HEK293 (cell line): Measurements from ENCODE around the gene ABCG8.

Source experiments
- CTCF ChIA-PET: fragments of 350-600 bp; formaldehyde crosslinking; extraction: SDS; loops from one replicate; lab custom pipeline; 2021; ENCODE audit warnings: antibody characterized with exemption; lab: Yijun Ruan, JAX
- POLR2A ChIA-PET: fragments of 300-600 bp; formaldehyde crosslinking; extraction: SDS; loops from one replicate; lab custom pipeline; 2020; ENCODE audit warnings: antibody characterized with exemption, inconsistent platforms; lab: Yijun Ruan, JAX
- H3K27ac ChIP-seq: fragments of 200-500 bp; sonication (Bioruptor generic); 2 replicates; pipeline ENCODE4 v1.5.1; 2014; ENCODE audit warnings: low read depth, low read length, control low read depth, inconsistent platforms; ENCODE audit errors: extremely low read depth
- H3K36me3 ChIP-seq, 2 experiments: fragments of 200-500 bp in 1 of 2; sonication (Bioruptor generic) in 1 of 2; 1 replicate in 1 of 2; 2 replicates in 1 of 2; pipeline ENCODE4 v1.5.1; 2014 to 2017; ENCODE audit warnings: inconsistent platforms in 2 of 2, low read length in 2 of 2; ENCODE audit not compliant: control insufficient read depth in 2 of 2, insufficient read depth in 1 of 2
- H3K4me1 ChIP-seq: fragments of 200-500 bp; sonication (Bioruptor generic); 2 replicates; pipeline ENCODE4 v1.5.1; 2014; ENCODE audit warnings: mild to moderate bottlenecking, low read length, inconsistent platforms; ENCODE audit not compliant: control insufficient read depth, insufficient read depth
- H3K4me3 ChIP-seq: 2 replicates; pipeline ENCODE4 v1.5.1; 2011; ENCODE audit warnings: low read depth, mild to moderate bottlenecking, control low read depth, low read length, moderate library complexity
- H3K9me3 ChIP-seq: fragments of 200-500 bp; sonication (Bioruptor generic); 2 replicates; pipeline ENCODE4 v1.5.1; 2014; ENCODE audit warnings: low read depth, low read length, inconsistent platforms; ENCODE audit not compliant: control insufficient read depth, insufficient read depth
- BCL11A ChIP-seq: fragments of 450-650 bp; formaldehyde crosslinking; IDR thresholded peaks from 2 replicates; pipeline ENCODE4 v1.5.1; 2016; ENCODE audit warnings: low read depth, missing biosample characterization, missing genetic modification characterization
- GFI1B ChIP-seq: fragments of 450-650 bp; formaldehyde crosslinking; IDR thresholded peaks from 2 replicates; pipeline ENCODE4 v1.5.1; 2016; ENCODE audit warnings: missing biosample characterization, missing genetic modification characterization
- HOXD13 ChIP-seq: sonication (generic); formaldehyde crosslinking; IDR thresholded peaks from 2 replicates; pipeline ENCODE4 v1.8.0; 2022; ENCODE audit warnings: missing genetic modification reagents, borderline replicate concordance
- KLF16 ChIP-seq: fragments of 450-650 bp; formaldehyde crosslinking; IDR thresholded peaks from 2 replicates; pipeline ENCODE4 v1.5.1; 2017; ENCODE audit warnings: missing biosample characterization, missing genetic modification characterization
- MZF1 ChIP-seq: fragments of 450-650 bp; formaldehyde crosslinking; IDR thresholded peaks from 2 replicates; pipeline ENCODE4 v1.5.1; 2017; ENCODE audit warnings: missing biosample characterization, missing genetic modification characterization, borderline replicate concordance
- OSR2 ChIP-seq: fragments of 450-650 bp; formaldehyde crosslinking; IDR thresholded peaks from 2 replicates; pipeline ENCODE4 v1.5.1; 2016; ENCODE audit warnings: missing biosample characterization, missing genetic modification characterization
- RBAK ChIP-seq: fragments of 450-650 bp; formaldehyde crosslinking; IDR thresholded peaks from 2 replicates; pipeline ENCODE4 v1.5.1; 2016; ENCODE audit warnings: missing biosample characterization, missing genetic modification characterization
- REPIN1 ChIP-seq: fragments of 450-650 bp; formaldehyde crosslinking; IDR thresholded peaks from 2 replicates; pipeline ENCODE4 v1.5.1; 2017; ENCODE audit warnings: missing biosample characterization, missing genetic modification characterization, low read depth
- SALL2 ChIP-seq: fragments of 450-650 bp; formaldehyde crosslinking; IDR thresholded peaks from 2 replicates; pipeline ENCODE4 v1.5.0; 2017; ENCODE audit warnings: missing biosample characterization, mild to moderate bottlenecking, missing genetic modification characterization, borderline replicate concordance
- ZIC2 ChIP-seq: fragments of 450-650 bp; formaldehyde crosslinking; IDR thresholded peaks from 2 replicates; pipeline ENCODE4 v1.5.1; 2016; ENCODE audit warnings: missing biosample characterization, missing genetic modification characterization
- ZNF10 ChIP-seq: fragments of 450-650 bp; formaldehyde crosslinking; IDR thresholded peaks from 2 replicates; pipeline ENCODE4 v1.5.1; 2017; ENCODE audit warnings: missing biosample characterization, missing genetic modification characterization
- ZNF132 ChIP-seq: fragments of 450-650 bp; formaldehyde crosslinking; IDR thresholded peaks from 2 replicates; pipeline ENCODE4 v1.5.1; 2017; ENCODE audit warnings: missing biosample characterization, missing genetic modification characterization, borderline replicate concordance
- ZNF223 ChIP-seq: fragments of 450-650 bp; formaldehyde crosslinking; IDR thresholded peaks from 2 replicates; pipeline ENCODE4 v1.5.1; 2016; ENCODE audit warnings: missing biosample characterization, missing genetic modification characterization
- ZNF24 ChIP-seq: fragments of 450-650 bp; formaldehyde crosslinking; IDR thresholded peaks from 2 replicates; pipeline ENCODE4 v1.5.1; 2016; ENCODE audit warnings: missing biosample characterization, missing genetic modification characterization
- ZNF335 ChIP-seq: fragments of 450-650 bp; formaldehyde crosslinking; conservative IDR thresholded peaks from 2 replicates; pipeline ENCODE4 v1.5.1; 2016; ENCODE audit warnings: missing biosample characterization, missing genetic modification characterization
- ZNF366 ChIP-seq: fragments of 450-650 bp; formaldehyde crosslinking; conservative IDR thresholded peaks from 2 replicates; pipeline ENCODE4 v1.5.1; 2016; ENCODE audit warnings: missing biosample characterization, missing genetic modification characterization
- ZNF544 ChIP-seq: fragments of 450-650 bp; formaldehyde crosslinking; IDR thresholded peaks from 2 replicates; pipeline ENCODE4 v1.5.0; 2017; ENCODE audit warnings: missing biosample characterization, missing genetic modification characterization
- ZNF677 ChIP-seq: fragments of 450-650 bp; IDR thresholded peaks from 2 replicates; pipeline ENCODE4 v1.5.0; 2018; ENCODE audit warnings: missing biosample characterization, mild to moderate bottlenecking, missing genetic modification characterization, moderate library complexity
- ZNF747 ChIP-seq: fragments of 450-650 bp; formaldehyde crosslinking; IDR thresholded peaks from 2 replicates; pipeline ENCODE4 v1.5.1; 2016; ENCODE audit warnings: missing biosample characterization, missing genetic modification characterization
- ZXDB ChIP-seq: fragments of 450-650 bp; formaldehyde crosslinking; IDR thresholded peaks from 2 replicates; pipeline ENCODE4 v1.5.1; 2016; ENCODE audit warnings: missing biosample characterization, missing genetic modification characterization
- TF ChIP-seq, protein P1 (sequence below): fragments of 450-650 bp; IDR thresholded peaks from 2 replicates; pipeline ENCODE4 v1.5.1; 2018; ENCODE audit warnings: missing biosample characterization, missing genetic modification characterization
- TF ChIP-seq, protein P2 (sequence below): fragments of 450-650 bp; formaldehyde crosslinking; IDR thresholded peaks from 2 replicates; pipeline ENCODE4 v1.5.1; 2017; ENCODE audit warnings: missing biosample characterization, missing genetic modification characterization
- TF ChIP-seq, protein P3 (sequence below): fragments of 450-650 bp; formaldehyde crosslinking; IDR thresholded peaks from 2 replicates; pipeline ENCODE4 v1.5.1; 2016; ENCODE audit warnings: missing biosample characterization, missing genetic modification characterization
- TF ChIP-seq, protein P4 (sequence below): fragments of 450-650 bp; formaldehyde crosslinking; conservative IDR thresholded peaks from 2 replicates; pipeline ENCODE4 v1.5.1; 2016; ENCODE audit warnings: low read depth, missing biosample characterization, missing genetic modification characterization

ABCG8 gene

DNA sequence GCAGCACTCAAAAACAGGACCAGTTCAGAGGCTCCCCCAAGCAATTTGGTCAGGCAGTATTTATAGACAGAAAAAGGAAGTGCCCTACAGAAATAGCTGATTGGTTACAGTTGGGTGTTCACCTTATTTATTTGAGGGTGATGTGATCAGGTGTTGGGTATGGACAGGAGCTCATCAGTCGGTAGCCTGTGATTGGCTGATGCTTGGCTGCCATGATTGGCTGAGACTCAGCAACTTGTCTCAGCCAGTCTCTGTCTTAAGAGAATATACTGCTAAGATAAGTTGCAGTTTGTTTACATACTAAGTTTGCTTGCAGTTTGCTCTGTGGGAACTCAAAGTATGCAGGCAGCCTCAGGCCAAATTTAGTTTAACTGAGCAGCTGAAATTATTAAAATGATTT is 9.4 kb downstream of the ABCG8 start (continued):
- no peak for TF ChIP-seq SALL2 (tag by site-specific recombination)
- TF ChIP-seq HOXD13 (CRISPR knock-in tag): no peak
- TF ChIP-seq GFI1B (tag by site-specific recombination): no peak
- no peak for TF ChIP-seq ZNF366 (tag by site-specific recombination)
- TF ChIP-seq OSR2 (tag by site-specific recombination): no peak

DNA sequence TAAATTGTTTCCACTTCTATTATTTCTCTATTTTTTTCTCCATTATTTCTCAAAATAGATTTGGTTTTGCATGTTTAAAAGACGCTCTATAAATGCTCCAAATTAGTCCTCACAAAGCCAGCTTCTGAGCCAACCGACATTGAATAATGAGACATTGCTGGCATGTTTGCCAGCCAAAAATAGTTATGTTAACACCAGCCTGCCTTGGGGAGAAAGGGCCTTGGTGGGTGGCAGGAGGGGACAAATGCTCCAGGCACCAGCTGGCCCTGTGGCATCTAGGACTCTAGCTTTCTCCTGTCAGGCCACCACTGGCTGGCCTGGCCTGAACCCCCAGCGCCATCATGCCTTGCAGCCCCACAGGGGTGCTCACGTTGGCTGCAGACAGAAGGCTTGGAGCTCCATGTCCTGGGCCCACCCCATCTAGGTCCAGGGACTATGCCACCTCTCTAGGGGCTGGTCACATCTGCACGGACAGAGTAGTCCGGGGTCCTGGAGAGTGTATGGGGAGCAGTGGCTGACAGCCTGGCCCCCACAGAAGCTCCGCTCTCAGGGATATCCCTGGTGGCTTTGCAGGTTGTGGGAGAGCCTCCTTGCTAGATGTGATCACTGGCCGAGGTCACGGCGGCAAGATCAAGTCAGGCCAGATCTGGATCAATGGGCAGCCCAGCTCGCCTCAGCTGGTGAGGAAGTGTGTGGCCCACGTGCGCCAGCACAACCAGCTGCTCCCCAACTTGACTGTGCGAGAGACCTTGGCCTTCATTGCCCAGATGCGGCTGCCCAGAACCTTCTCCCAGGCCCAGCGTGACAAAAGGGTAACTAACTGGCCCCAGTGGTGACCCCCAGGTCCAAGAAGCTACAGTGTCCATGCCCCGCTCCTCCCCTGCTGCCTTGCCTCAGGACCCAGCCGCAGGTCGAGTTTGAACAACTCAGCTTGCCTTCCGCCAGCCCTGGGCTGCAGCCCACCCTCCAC is 12.5 kb downstream of the ABCG8 start:
- H3K4me1 ChIP-seq: no peaks in the 10 kb centered on the region
- H3K27ac ChIP-seq: no peak overlapping the region
- H3K9me3 ChIP-seq: no peaks in the 10 kb centered on the region
- CTCF ChIA-PET: interaction anchor here (0.7 to 1.1 kb wide), 2 partner anchors 10 to 1114 kb away, joined by 3 read pairs; no protein-coding TSS in a partner anchor
- POLR2A ChIA-PET: no interaction called here
- H3K4me3 ChIP-seq: no peak overlapping the region
- TF ChIP-seq KLF16 (tag by site-specific recombination) (no peak), RBAK (tag by site-specific recombination) (no peak), ZNF677 (tag by site-specific recombination) (no peak), ZXDB (tag by site-specific recombination) (no peak), MZF1 (no peak), ZNF24 (tag by site-specific recombination) (no peak), REPIN1 (no peak), ZIC2 (tag by site-specific recombination) (no peak), ZNF223 (tag by site-specific recombination) (no peak), ZNF544 (tag by site-specific recombination) (no peak)
- TF ChIP-seq, protein P1, sequence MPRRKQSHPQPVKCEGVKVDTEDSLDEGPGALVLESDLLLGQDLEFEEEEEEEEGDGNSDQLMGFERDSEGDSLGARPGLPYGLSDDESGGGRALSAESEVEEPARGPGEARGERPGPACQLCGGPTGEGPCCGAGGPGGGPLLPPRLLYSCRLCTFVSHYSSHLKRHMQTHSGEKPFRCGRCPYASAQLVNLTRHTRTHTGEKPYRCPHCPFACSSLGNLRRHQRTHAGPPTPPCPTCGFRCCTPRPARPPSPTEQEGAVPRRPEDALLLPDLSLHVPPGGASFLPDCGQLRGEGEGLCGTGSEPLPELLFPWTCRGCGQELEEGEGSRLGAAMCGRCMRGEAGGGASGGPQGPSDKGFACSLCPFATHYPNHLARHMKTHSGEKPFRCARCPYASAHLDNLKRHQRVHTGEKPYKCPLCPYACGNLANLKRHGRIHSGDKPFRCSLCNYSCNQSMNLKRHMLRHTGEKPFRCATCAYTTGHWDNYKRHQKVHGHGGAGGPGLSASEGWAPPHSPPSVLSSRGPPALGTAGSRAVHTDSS (tag by site-specific recombination): no peak
- no peaks in the 10 kb centered on the region for H3K36me3 ChIP-seq

DNA sequence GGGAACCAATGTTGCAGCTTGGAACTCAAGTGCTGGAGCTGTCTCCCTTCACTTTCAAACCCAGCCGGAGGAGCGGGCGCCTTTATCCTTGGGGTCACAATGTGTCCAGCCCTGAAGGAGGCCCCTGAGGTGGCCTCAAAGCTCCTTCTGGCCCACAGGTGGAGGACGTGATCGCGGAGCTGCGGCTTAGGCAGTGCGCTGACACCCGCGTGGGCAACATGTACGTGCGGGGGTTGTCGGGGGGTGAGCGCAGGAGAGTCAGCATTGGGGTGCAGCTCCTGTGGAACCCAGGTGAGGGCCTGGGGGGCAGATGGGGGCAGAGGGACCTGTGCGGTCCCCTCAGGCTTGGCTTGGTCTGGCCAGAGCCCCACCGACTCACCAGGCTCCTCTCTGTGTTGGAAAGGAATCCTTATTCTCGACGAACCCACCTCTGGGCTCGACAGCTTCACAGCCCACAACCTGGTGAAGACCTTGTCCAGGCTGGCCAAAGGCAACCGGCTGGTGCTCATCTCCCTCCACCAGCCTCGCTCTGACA is 13.5 kb downstream of the ABCG8 start:
- Histone ChIP-seq H3K9me3 (no peaks in the 10 kb centered on the region), H3K36me3 (no peaks in the 10 kb centered on the region), H3K4me1 (no peaks in the 10 kb centered on the region), H3K4me3 (no peak overlapping the region), H3K27ac (no peak overlapping the region)
- POLR2A ChIA-PET: no interaction called here
- CTCF ChIA-PET: interaction anchor here (0.7 kb wide), 1 partner anchor 1113 kb away, joined by 3 read pairs; no protein-coding TSS in a partner anchor
- TF ChIP-seq ZNF335 (tag by site-specific recombination) (no peak), BCL11A (tag by site-specific recombination) (no peak), ZNF747 (tag by site-specific recombination) (no peak), ZNF132 (tag by site-specific recombination) (no peak), ZNF10 (tag by site-specific recombination) (no peak)
- TF ChIP-seq, protein P2, sequence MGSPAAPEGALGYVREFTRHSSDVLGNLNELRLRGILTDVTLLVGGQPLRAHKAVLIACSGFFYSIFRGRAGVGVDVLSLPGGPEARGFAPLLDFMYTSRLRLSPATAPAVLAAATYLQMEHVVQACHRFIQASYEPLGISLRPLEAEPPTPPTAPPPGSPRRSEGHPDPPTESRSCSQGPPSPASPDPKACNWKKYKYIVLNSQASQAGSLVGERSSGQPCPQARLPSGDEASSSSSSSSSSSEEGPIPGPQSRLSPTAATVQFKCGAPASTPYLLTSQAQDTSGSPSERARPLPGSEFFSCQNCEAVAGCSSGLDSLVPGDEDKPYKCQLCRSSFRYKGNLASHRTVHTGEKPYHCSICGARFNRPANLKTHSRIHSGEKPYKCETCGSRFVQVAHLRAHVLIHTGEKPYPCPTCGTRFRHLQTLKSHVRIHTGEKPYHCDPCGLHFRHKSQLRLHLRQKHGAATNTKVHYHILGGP (tag by site-specific recombination): no peak
- TF ChIP-seq, protein P3, sequence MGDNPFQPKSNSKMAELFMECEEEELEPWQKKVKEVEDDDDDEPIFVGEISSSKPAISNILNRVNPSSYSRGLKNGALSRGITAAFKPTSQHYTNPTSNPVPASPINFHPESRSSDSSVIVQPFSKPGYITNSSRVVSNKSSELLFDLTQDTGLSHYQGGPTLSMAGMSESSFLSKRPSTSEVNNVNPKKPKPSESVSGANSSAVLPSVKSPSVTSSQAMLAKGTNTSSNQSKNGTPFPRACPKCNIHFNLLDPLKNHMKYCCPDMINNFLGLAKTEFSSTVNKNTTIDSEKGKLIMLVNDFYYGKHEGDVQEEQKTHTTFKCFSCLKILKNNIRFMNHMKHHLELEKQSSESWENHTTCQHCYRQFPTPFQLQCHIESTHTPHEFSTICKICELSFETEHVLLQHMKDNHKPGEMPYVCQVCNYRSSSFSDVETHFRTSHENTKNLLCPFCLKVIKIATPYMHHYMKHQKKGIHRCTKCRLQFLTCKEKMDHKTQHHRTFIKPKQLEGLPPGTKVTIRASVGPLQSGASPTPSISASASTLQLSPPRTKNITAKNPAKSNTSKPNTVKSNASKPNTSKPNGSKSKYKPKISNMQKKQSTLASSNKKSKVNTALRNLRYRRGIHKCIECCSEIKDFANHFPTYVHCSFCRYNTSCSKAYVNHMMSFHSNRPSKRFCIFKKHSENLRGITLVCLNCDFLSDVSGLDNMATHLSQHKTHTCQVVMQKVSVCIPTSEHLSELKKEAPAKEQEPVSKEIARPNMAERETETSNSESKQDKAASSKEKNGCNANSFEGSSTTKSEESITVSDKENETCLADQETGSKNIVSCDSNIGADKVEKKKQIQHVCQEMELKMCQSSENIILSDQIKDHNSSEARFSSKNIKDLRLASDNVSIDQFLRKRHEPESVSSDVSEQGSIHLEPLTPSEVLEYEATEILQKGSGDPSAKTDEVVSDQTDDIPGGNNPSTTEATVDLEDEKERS (tag by site-specific recombination): no peak
- TF ChIP-seq, protein P4, sequence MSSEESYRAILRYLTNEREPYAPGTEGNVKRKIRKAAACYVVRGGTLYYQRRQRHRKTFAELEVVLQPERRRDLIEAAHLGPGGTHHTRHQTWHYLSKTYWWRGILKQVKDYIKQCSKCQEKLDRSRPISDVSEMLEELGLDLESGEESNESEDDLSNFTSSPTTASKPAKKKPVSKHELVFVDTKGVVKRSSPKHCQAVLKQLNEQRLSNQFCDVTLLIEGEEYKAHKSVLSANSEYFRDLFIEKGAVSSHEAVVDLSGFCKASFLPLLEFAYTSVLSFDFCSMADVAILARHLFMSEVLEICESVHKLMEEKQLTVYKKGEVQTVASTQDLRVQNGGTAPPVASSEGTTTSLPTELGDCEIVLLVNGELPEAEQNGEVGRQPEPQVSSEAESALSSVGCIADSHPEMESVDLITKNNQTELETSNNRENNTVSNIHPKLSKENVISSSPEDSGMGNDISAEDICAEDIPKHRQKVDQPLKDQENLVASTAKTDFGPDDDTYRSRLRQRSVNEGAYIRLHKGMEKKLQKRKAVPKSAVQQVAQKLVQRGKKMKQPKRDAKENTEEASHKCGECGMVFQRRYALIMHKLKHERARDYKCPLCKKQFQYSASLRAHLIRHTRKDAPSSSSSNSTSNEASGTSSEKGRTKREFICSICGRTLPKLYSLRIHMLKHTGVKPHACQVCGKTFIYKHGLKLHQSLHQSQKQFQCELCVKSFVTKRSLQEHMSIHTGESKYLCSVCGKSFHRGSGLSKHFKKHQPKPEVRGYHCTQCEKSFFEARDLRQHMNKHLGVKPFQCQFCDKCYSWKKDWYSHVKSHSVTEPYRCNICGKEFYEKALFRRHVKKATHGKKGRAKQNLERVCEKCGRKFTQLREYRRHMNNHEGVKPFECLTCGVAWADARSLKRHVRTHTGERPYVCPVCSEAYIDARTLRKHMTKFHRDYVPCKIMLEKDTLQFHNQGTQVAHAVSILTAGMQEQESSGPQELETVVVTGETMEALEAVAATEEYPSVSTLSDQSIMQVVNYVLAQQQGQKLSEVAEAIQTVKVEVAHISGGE (tag by site-specific recombination): no peak
